Esophagus muscularis mucosa (tissue), 3 donors: ENCODE data around the gene CRABP2.

ENCODE experiments used
- CTCF ChIP-seq, 3 experiments: fragments of 200-600 bp in 2 of 3; fragments of 450-650 bp in 1 of 3; sonication (generic) in 2 of 3; IDR thresholded peaks; one replicate each; pipeline ENCODE4 v1.5.1; 2017 to 2019; ENCODE audit warnings: antibody characterized with exemption in 3 of 3, mild to moderate bottlenecking in 2 of 3, moderate library complexity in 1 of 3
- POLR2A ChIP-seq: fragments of 450-650 bp; IDR thresholded peaks from one replicate; pipeline ENCODE4 v1.6.1; 2017; ENCODE audit warnings: antibody characterized with exemption, moderate library complexity, mild to moderate bottlenecking, low read depth

GRCh38 chr1:156665539-156665938 is 39.8 kb downstream of the CRABP2 start:
- TF ChIP-seq POLR2A, result no peak
- no peak for TF ChIP-seq CTCF (IDR thresholded peaks at IDR 0.05)
